HCT116 (cell line): ENCODE data around the gene WDR4.

ENCODE experiments used
- SRF ChIP-seq: IDR thresholded peaks from 2 replicates; pipeline ENCODE4 v1.6.1; 2012; ENCODE audit warnings: low read depth
- TF ChIP-seq, protein P1 (sequence below), 3 experiments: fragments of 200-600 bp in 1 of 3; sonication (generic) in 1 of 3; IDR thresholded peaks in 2 of 3; conservative IDR thresholded peaks in 1 of 3; 2 replicates each; pipeline ENCODE4 v1.5.1; 2012 to 2017; ENCODE audit warnings: low read depth in 2 of 3, low read length in 2 of 3, antibody characterized with exemption in 1 of 3, borderline replicate concordance in 1 of 3, control low read depth in 1 of 3, mild to moderate bottlenecking in 1 of 3, mixed read lengths in 1 of 3, mixed run types in 1 of 3, moderate library complexity in 1 of 3; ENCODE audit not compliant: insufficient read depth in 1 of 3

DNA sequence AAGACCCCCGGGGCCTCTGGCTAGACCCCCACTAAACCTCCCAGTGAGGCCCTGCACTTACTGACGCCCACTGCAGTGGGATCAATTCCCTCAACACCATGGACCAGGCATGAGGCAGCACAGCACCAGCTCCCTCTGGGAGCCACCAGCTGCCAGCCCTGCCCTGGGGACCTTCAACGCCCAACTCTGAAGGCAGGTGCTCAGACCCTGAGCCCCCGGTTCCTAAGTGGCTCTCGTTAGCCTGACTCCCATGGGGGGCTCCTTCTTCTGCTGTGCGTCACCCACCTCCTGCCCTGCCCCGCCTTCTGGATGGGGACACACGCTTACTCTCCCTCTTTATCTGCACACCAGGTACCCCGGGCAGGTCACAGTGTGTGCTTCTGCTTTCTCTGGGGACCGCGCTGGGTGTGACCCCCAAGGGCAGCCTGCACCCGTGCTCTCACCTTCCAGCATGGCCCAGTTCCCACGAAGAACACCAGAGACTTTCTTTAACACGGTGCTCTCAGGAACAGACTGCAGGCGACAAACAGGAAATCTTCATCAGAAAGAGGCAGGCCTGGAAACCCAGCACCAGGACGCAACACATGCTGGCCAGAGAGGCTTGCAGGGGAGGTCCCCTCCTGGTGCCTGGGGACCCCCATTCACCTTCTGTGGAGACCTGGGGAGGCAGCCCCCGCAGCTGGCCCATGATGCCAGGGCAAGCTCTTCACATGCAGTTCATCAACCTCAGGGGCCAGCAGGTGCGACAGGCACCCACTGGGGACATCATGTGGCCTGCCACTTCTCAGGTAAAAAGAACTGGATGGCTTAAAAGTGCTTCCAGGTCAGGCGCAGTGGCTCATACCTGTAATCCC lies 27.3 kb downstream of the WDR4 start:
- TF ChIP-seq, protein P1, sequence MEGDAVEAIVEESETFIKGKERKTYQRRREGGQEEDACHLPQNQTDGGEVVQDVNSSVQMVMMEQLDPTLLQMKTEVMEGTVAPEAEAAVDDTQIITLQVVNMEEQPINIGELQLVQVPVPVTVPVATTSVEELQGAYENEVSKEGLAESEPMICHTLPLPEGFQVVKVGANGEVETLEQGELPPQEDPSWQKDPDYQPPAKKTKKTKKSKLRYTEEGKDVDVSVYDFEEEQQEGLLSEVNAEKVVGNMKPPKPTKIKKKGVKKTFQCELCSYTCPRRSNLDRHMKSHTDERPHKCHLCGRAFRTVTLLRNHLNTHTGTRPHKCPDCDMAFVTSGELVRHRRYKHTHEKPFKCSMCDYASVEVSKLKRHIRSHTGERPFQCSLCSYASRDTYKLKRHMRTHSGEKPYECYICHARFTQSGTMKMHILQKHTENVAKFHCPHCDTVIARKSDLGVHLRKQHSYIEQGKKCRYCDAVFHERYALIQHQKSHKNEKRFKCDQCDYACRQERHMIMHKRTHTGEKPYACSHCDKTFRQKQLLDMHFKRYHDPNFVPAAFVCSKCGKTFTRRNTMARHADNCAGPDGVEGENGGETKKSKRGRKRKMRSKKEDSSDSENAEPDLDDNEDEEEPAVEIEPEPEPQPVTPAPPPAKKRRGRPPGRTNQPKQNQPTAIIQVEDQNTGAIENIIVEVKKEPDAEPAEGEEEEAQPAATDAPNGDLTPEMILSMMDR (IDR thresholded peaks at IDR 0.05 in 2 of 3, conservative IDR thresholded peaks at IDR 0.05 in 1 of 3; ENCODE audit: borderline replicate concordance in 1 of 3, insufficient read depth in 1 of 3, low read depth in 2 of 3, low read length in 2 of 3): no peak
- TF ChIP-seq SRF: no peak
